ENCODE results near the gene KBTBD7.

GRCh38 chr13:41199526-41199925, 5.2 kb upstream of the KBTBD7 start:
- no peak for TF ChIP-seq CTCF (IDR thresholded peaks at IDR 0.05)
- TF ChIP-seq POLR2A (IDR thresholded peaks at IDR 0.05): no peak

Measured in tibial nerve (tissue), 3 donors.